Colonic mucosa (tissue), 4 donors: ENCODE measurements around the gene MTURN. TPM values are rescaled to one million over a fixed set of nuclear protein-coding genes. Genes with fewer than 3 reads are reported as not detected.
A peak's percentile ranks its signal among the peaks of the same experiment; 100 is the strongest.

Experiments
- DNase-seq: peaks from one replicate; pipeline ENCODE4 v3.0.0-alpha.2; 2020
- H3K27ac ChIP-seq: fragments of 200-600 bp; one replicate; pipeline ENCODE4 v1.8.0; 2021
- H3K27me3 ChIP-seq: fragments of 200-600 bp; one replicate; pipeline ENCODE4 v1.8.0; 2021
- H3K36me3 ChIP-seq: fragments of 200-600 bp; one replicate; pipeline ENCODE4 v1.8.0; 2021
- H3K4me1 ChIP-seq: fragments of 200-600 bp; one replicate; pipeline ENCODE4 v1.8.0; 2021; ENCODE audit warnings: mild to moderate bottlenecking
- H3K4me3 ChIP-seq: fragments of 200-600 bp; one replicate; pipeline ENCODE4 v1.8.0; 2021
- H3K9ac ChIP-seq, 2 donors: one replicate each; pipeline ENCODE4 v1.7.0; 2013; ENCODE audit warnings: control low read depth in 2 of 2, low read depth in 2 of 2, low read length in 2 of 2
- H3K9me3 ChIP-seq: fragments of 200-600 bp; one replicate; pipeline ENCODE4 v1.8.0; 2021
- CTCF ChIP-seq: fragments of 200-600 bp; IDR thresholded peaks from one replicate; pipeline ENCODE4 v1.8.0; 2022; ENCODE audit warnings: antibody characterized with exemption, mild to moderate bottlenecking
- intact Hi-C: fragments of 100-400 bp; cut with DNase I; formaldehyde crosslinking; loops from one replicate; pipeline ENCODE4 v1.14.1; 2022
- total RNA-seq, 2 donors: library from RNA; stranded (reverse); fragmentation: NEBNext Ultra II Directional in 1 of 2; extraction: Animal tissue kit (Norgen Biotek cat#: 25700) in 1 of 2; gene quantifications; one replicate each; pipeline ENCODE4 v1.2.1, GENCODE V29; 2021
- donor health status: healthy.
- donor health status: DM: no; HTN: no; CAD: no.
- donor health status: DM: no; HTN: no; CAD: no.

MTURN gene
- total RNA-seq, 2 donors from 2014 or later: 8.0 to 10.8 TPM

- Histone ChIP-seq H3K9ac (no peak overlapping the region), H3K4me3 (no peak overlapping the region), H3K27ac (no peak overlapping the region), H3K36me3 (no peaks in the 10 kb centered on the region), H3K4me1 (no peaks in the 10 kb centered on the region), H3K27me3 (no peaks in the 10 kb centered on the region), H3K9me3 (no peaks in the 10 kb centered on the region)
- no peak for DNase-seq
- no peak for TF ChIP-seq CTCF
- intact Hi-C loops: no loop called here
Measured at GRCh38 chr7:30170476-30171205, 35.9 kb downstream of the MTURN start.

DNA sequence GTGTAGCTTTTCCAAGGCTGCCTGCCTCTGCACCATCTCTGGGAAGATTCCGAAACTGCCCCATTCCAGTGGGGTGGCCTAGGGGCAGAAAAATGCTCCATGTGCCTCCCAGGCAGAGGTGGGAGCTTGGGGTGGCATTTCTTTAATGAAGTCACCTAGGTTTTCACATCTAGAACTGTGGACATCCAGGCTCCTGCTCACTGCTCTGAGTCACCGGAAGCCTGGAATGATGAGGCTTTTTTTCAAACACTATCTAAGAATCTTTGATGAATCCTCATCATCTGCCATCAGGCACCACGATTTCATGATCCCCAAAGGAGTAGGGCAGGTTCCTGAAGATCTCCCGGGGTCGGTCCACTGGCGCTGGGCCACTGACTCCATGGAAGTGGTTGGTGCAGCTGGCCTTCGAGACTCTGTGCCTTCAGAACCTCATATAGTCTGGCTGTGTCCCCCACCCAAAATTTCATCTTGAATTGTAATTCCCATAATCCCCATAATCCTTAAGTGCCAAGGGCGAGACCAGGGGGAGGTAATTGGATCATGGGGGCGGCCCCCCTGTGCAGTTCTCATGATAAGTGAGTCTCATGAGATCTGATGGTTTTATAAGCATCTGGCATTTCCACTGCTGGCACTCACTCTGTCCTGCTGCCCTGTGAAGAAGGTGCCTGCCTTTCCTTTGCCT, 37.1 kb downstream of the MTURN start:
- Histone ChIP-seq H3K9ac (no peak overlapping the region), H3K36me3 (no peaks in the 10 kb centered on the region), H3K4me3 (no peak overlapping the region), H3K4me1 (no peaks in the 10 kb centered on the region), H3K27ac (no peak overlapping the region), H3K9me3 (no peaks in the 10 kb centered on the region), H3K27me3 (no peaks in the 10 kb centered on the region)
- TF ChIP-seq CTCF: no peak
- no peak for DNase-seq
- intact Hi-C loops: no loop called here

- no peak overlapping the region for H3K4me3 ChIP-seq
- no peak for DNase-seq
- no peaks in the 10 kb centered on the region for H3K36me3 ChIP-seq
- H3K4me1 ChIP-seq: no peaks in the 10 kb centered on the region
- intact Hi-C loops: no loop called here
- no peak overlapping the region for H3K9ac ChIP-seq
- no peaks in the 10 kb centered on the region for H3K27me3 ChIP-seq
- no peaks in the 10 kb centered on the region for H3K9me3 ChIP-seq
- no peak for TF ChIP-seq CTCF
- H3K27ac ChIP-seq: peak overlapping the region; percentile 38
Measured at GRCh38 chr7:30172451-30172850, 37.7 kb downstream of the MTURN start.

- intact Hi-C loops: no loop called here
- peak; percentile 45 for DNase-seq
- no peaks in the 10 kb centered on the region for H3K4me1 ChIP-seq
- H3K9me3 ChIP-seq: no peaks in the 10 kb centered on the region
- H3K9ac ChIP-seq: no peak overlapping the region
- H3K36me3 ChIP-seq: no peaks in the 10 kb centered on the region
- no peaks in the 10 kb centered on the region for H3K27me3 ChIP-seq
- H3K4me3 ChIP-seq: no peak overlapping the region
- no peak for TF ChIP-seq CTCF
- H3K27ac ChIP-seq: peak overlapping the region; percentile 38
Measured at GRCh38 chr7:30173058-30173897, 38.5 kb downstream of the MTURN start.

GRCh38 chr7:30175180-30175579, 40.4 kb downstream of the MTURN start:
- intact Hi-C loops: no loop called here
- no peak overlapping the region for H3K4me3 ChIP-seq
- no peak overlapping the region for H3K27ac ChIP-seq
- DNase-seq: no peak
- H3K4me1 ChIP-seq: no peaks in the 10 kb centered on the region
- H3K9ac ChIP-seq: no peak overlapping the region
- TF ChIP-seq CTCF: no peak
- H3K36me3 ChIP-seq: no peaks in the 10 kb centered on the region
- H3K9me3 ChIP-seq: no peaks in the 10 kb centered on the region
- H3K27me3 ChIP-seq: no peaks in the 10 kb centered on the region
